KBM-7 (cell line): ENCODE results near the gene C9.
A peak's percentile ranks its signal among the peaks of the same experiment; 100 is the strongest.
"Not testable (repeated sequence)": the region's sequence is repeated elsewhere in the genome, so short reads cannot be mapped to it uniquely, and the experiment has no call there.

Experiments used
- DNase-seq: peaks from one replicate; pipeline ENCODE4 v3.0.0-alpha.2; 2015
- in situ Hi-C: fragments of 300-500 bp; cut with MboI; formaldehyde crosslinking; loops from 2 replicates; pipeline ENCODE4 v1.14.3; 2020; ENCODE audit warnings: low sequenced_read_pairs, low pct_unique_long_range_greater_than_20kb, mixed read lengths

Gene C9

GRCh38 chr5:39274398-39275085, 89.8 kb downstream of the C9 start:
- peak; percentile 75 for DNase-seq
- in situ Hi-C loops, result no loop called here

GRCh38 chr5:39273314-39273954, 90.9 kb downstream of the C9 start:
- in situ Hi-C loops, result no loop called here

GRCh38 chr5:39272869-39273231, 91.4 kb downstream of the C9 start:
- in situ Hi-C loops, result not testable (repeated sequence)

More at GRCh38 chr5:39273314-39273954, 90.9 kb downstream of the C9 start:
- DNase-seq, result no peak

GRCh38 chr5:39270225-39270848, 94.0 kb downstream of the C9 start:
- DNase-seq, result peak; percentile 87

More at GRCh38 chr5:39272869-39273231, 91.4 kb downstream of the C9 start:
- not testable (repeated sequence) for DNase-seq

DNA sequence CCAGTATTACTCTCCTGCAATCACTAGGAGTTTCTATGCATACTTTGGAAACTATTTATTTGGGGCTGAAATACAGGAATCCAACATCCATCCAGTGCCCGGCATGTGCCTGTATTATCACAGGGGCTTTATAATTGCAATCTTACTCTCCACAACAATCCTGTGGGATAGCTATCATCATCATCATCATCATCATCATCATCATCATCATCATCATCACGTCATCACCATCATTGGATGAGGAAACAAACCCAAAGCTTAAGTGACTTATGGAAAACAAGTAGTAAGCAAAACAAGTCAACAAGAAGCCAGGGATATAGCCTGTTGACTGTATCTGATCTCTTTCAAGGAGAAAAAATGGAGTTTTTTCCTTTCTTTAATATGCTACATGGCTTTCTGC, 97.1 kb downstream of the C9 start:
- in situ Hi-C loops, result no loop called here
- DNase-seq, result no peak

More at GRCh38 chr5:39270225-39270848, 94.0 kb downstream of the C9 start:
- in situ Hi-C loops, result no loop called here

DNA sequence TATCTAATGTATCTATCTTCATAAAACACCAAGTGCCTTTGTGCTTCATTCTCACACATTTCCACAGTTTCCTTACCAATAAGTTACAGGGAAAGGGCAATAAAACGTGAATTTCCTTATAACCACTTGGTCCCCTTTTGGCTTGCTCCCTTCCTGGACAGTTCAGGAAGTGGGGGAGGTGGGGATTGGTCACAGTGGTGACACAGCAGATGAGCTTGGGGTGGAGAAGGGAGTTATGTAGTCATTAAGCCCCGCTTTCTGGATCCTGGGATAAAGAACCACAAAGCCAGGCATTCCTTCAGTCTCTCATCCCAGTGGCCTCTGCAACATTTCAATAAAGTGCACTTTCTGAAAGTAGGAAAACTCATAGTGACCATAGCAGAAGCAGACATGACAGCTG, 97.9 kb downstream of the C9 start:
- peak; percentile 50 for DNase-seq
- in situ Hi-C loops, result no loop called here

DNA sequence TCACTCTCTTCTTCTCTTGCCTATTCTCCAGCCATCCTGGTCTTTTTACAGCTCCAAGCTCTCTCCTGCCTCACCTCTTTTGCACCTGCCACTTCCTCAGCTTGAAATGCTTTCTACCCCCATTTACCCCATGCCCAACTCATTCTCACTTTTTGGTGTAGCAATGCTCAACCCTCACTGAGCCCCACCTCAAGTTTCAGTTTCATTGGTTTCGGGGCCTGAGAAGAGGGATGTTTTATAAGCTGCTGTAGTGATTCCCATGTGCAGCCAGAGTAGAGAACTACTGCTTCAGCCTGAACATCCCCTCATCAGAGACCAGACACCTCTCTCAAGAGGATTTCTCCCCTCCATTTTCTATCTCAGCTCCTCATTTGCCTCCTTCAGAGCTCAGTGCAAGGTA, 99.8 kb downstream of the C9 start:
- in situ Hi-C loops, result no loop called here
- no peak for DNase-seq

- no peak for DNase-seq
- in situ Hi-C loops, result no loop called here
Observed at GRCh38 chr5:39262981-39263380, 101.3 kb downstream of the C9 start.

DNA sequence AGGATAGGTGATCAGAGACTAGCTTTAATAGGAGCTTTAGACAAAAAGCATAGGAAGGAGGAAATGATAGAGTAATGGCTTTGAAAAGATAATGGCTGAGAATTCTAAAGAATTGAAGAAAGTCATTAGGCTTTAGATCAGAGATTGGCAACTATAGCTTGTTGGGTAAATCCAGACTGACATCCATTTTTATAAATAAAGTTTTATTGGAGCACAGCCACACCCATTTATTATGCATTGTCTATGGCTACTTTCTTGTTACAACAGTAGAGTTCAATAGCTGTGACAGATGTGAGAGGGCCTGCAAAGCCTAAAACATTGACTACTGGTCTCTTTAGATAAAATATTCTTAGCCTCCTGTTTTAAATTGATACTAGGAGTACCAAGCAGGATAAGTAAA, 104.2 kb downstream of the C9 start:
- in situ Hi-C loops, result no loop called here
- DNase-seq, result no peak

GRCh38 chr5:39257554-39257953, 106.7 kb downstream of the C9 start:
- in situ Hi-C loops, result no loop called here
- DNase-seq, result no peak

- DNase-seq, result no peak
- in situ Hi-C loops, result no loop called here
Observed at GRCh38 chr5:39256477-39257235, 107.6 kb downstream of the C9 start.

DNA sequence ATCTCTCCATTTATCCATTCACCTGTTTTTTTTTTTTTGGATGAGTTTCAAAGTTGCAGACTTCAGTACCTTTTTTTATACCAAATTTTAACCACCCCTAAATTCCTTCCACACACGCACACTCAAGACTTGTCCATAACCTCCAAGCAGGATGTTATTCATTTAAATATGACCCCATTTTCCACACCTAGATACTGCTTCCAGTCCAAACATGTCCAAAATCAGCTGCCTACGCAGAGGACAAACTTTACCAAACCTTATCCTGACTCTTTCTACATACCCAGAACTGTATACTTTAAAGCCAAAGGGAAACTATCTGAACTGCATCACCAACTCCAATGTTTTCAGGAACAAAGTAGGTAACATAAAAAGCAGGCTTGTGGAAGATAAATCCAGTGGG, 108.9 kb downstream of the C9 start:
- no peak for DNase-seq
- in situ Hi-C loops, result no loop called here

GRCh38 chr5:39254671-39255070, 109.6 kb downstream of the C9 start:
- no peak for DNase-seq
- in situ Hi-C loops, result no loop called here

DNA sequence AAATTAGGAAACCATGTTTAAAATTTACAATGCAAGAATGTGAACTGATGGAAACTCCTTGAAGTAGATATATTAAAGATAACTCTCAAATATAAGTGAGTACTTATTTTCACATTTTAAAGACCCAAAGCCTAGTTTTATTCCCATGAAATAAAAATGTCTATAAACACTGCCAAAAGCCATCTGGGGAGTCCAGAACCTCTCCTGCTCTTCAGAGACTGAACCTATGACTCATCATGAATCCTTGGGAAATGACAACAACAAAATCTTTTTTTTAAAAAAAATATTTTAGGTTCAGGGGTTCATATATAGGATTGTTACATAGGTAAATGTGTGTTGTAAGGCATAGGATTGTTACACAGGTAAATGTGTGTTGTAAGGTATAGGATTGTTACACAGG, 111.1 kb downstream of the C9 start:
- in situ Hi-C loops, result no loop called here
- no peak for DNase-seq

- in situ Hi-C loops, result no loop called here
- peak; percentile 48 for DNase-seq
Observed at GRCh38 chr5:39249564-39250274, 114.6 kb downstream of the C9 start.

DNA sequence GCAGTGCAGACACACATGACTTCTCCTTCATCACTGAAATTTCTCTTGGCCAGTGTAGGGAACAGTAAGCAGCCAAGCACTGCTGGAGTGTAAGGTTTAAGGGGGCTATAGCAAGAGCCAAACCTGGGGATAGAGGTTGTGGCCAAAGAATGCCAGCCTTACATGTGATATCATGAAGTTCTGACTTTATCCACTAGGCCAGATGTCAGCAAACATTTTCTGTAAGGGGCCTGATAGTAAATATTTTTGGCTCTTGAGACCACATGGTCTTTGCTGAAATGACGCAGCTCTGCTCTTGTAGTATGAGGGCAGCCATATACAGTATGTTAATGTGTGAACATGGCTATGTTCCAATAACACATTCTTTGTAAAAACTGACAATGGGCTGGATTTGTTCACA, 115.2 kb downstream of the C9 start:
- no peak for DNase-seq
- in situ Hi-C loops, result no loop called here

DNA sequence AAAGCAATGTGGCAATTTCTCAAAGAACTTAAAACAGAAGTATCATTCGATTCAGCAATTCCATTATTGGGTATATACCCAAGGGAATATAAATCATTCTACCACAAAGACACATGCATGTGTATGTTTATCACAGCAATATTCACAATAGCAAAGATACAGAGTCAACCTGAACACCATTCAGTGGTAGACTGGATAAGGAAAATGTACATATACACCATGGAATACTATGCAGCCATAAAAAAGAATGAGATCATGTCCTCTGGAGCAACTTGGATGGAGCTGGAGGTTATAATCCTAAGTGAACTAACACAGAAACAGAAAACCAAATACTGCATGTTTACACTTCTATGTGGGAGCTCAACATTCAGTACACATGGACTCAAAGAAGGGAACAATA, 123.5 kb downstream of the C9 start:
- in situ Hi-C loops, result no loop called here
- DNase-seq, result no peak

- no peak for DNase-seq
- in situ Hi-C loops, result no loop called here
Observed at GRCh38 chr5:39238366-39239105, 125.8 kb downstream of the C9 start.

- no peak for DNase-seq
- in situ Hi-C loops, result no loop called here
Observed at GRCh38 chr5:39236718-39237117, 127.6 kb downstream of the C9 start.
